Measurements from ENCODE around the gene WDR72. TPM values are rescaled to one million over a fixed set of nuclear protein-coding genes. Genes with fewer than 3 reads are reported as not detected.

The WDR72 gene
- total RNA-seq, 1 donor from 2014 or later: 0.14 TPM

- no peak overlapping the region for H3K4me2 ChIP-seq (ENCODE audit: low read length)
- TF ChIP-seq EZH2 (IDR thresholded peaks at IDR 0.05; ENCODE audit: insufficient read depth, low read length) (no peak), CTCF (IDR thresholded peaks at IDR 0.05; ENCODE audit: insufficient read depth, low read depth, low read length) (no peak)
- no peaks in the 10 kb centered on the region for H3K4me1 ChIP-seq (ENCODE audit: insufficient read depth, low read length)
- DNase-seq (ENCODE audit: low read depth) (no peak), FAIRE-seq (no peak)
- no peaks in the 10 kb centered on the region for H3K79me2 ChIP-seq (ENCODE audit: insufficient read depth, low read length)
- no peak overlapping the region for H3K27ac ChIP-seq (ENCODE audit: low read depth, low read length)
- H3K27me3 ChIP-seq (ENCODE audit: insufficient read depth, low read length): no peaks in the 10 kb centered on the region
- no peaks in the 10 kb centered on the region for H3K36me3 ChIP-seq (ENCODE audit: insufficient read depth, low read length)
- H3K9me3 ChIP-seq (ENCODE audit: insufficient read depth, low read depth, low read length): no peaks in the 10 kb centered on the region
- no peaks in the 10 kb centered on the region for H3K27me3 Mint-ChIP-seq (ENCODE audit: low read depth, unreplicated experiment)
- no peaks in the 10 kb centered on the region for H3K36me3 Mint-ChIP-seq (ENCODE audit: low read depth, unreplicated experiment)
- no peaks in the 10 kb centered on the region for H3K4me1 Mint-ChIP-seq (ENCODE audit: low read depth, unreplicated experiment)
- no peaks in the 10 kb centered on the region for H3K9me3 Mint-ChIP-seq (ENCODE audit: unreplicated experiment)
- H4K20me1 ChIP-seq (ENCODE audit: insufficient read depth, low read length): no peaks in the 10 kb centered on the region
- H3K27ac Mint-ChIP-seq (ENCODE audit: unreplicated experiment): no peak overlapping the region
- H3K4me3 ChIP-seq (ENCODE audit: insufficient read depth, low read depth, low read length): no peak overlapping the region
- H3K4me3 Mint-ChIP-seq (ENCODE audit: unreplicated experiment): no peak overlapping the region
- H3K9ac ChIP-seq (ENCODE audit: low read length): no peak overlapping the region
- no peak overlapping the region for H2AFZ ChIP-seq (ENCODE audit: low read depth, low read length)
These were observed 83.6 kb downstream of the WDR72 start for GRCh38 chr15:53675832-53676231.

DNA sequence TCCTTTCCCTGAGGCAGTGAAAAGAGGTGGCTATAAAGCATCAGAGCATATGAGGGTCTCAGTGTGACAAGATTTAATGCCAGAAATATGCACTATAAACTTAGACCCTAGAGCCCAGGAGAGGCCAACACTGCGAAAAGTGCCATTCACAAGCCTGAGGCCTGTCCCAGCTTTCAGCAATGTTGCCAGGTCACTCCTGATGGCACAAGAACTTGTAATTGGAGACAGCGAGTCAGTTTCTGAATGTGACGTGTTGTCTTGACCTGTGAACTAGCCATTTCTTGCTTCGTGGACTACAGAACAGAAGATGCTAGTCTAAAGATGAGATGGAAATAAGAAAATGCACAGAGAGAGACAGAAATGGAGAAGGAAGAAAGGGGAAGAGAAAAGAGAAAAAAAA lies 87.9 kb downstream of the WDR72 start:
- Mint-ChIP-seq H3K36me3 (ENCODE audit: low read depth, unreplicated experiment) (no peaks in the 10 kb centered on the region), H3K9me3 (ENCODE audit: unreplicated experiment) (no peaks in the 10 kb centered on the region), H3K4me1 (ENCODE audit: low read depth, unreplicated experiment) (no peaks in the 10 kb centered on the region), H3K27me3 (ENCODE audit: low read depth, unreplicated experiment) (no peaks in the 10 kb centered on the region), H3K4me3 (ENCODE audit: unreplicated experiment) (no peak overlapping the region), H3K27ac (ENCODE audit: unreplicated experiment) (no peak overlapping the region)
- Histone ChIP-seq H3K9me3 (ENCODE audit: insufficient read depth, low read depth, low read length) (no peaks in the 10 kb centered on the region), H3K79me2 (ENCODE audit: insufficient read depth, low read length) (no peaks in the 10 kb centered on the region), H3K27ac (ENCODE audit: low read depth, low read length) (no peak overlapping the region), H3K27me3 (ENCODE audit: insufficient read depth, low read length) (no peaks in the 10 kb centered on the region), H4K20me1 (ENCODE audit: insufficient read depth, low read length) (no peaks in the 10 kb centered on the region), H2AFZ (ENCODE audit: low read depth, low read length) (no peak overlapping the region), H3K4me3 (ENCODE audit: insufficient read depth, low read depth, low read length) (no peak overlapping the region), H3K4me2 (ENCODE audit: low read length) (no peak overlapping the region), H3K4me1 (ENCODE audit: insufficient read depth, low read length) (no peaks in the 10 kb centered on the region), H3K9ac (ENCODE audit: low read length) (no peak overlapping the region), H3K36me3 (ENCODE audit: insufficient read depth, low read length) (no peaks in the 10 kb centered on the region)
- TF ChIP-seq EZH2 (IDR thresholded peaks at IDR 0.05; ENCODE audit: insufficient read depth, low read length) (no peak), CTCF (IDR thresholded peaks at IDR 0.05; ENCODE audit: insufficient read depth, low read depth, low read length) (no peak)
- no peak for FAIRE-seq
- DNase-seq (ENCODE audit: low read depth): no peak

- no peak for DNase-seq (ENCODE audit: low read depth)
- Mint-ChIP-seq H3K9me3 (ENCODE audit: unreplicated experiment) (no peaks in the 10 kb centered on the region), H3K36me3 (ENCODE audit: low read depth, unreplicated experiment) (no peaks in the 10 kb centered on the region), H3K27me3 (ENCODE audit: low read depth, unreplicated experiment) (no peaks in the 10 kb centered on the region), H3K4me3 (ENCODE audit: unreplicated experiment) (no peak overlapping the region), H3K4me1 (ENCODE audit: low read depth, unreplicated experiment) (no peaks in the 10 kb centered on the region), H3K27ac (ENCODE audit: unreplicated experiment) (no peak overlapping the region)
- Histone ChIP-seq H3K4me1 (ENCODE audit: insufficient read depth, low read length) (no peaks in the 10 kb centered on the region), H3K9me3 (ENCODE audit: insufficient read depth, low read depth, low read length) (no peaks in the 10 kb centered on the region), H3K9ac (ENCODE audit: low read length) (no peak overlapping the region), H4K20me1 (ENCODE audit: insufficient read depth, low read length) (no peaks in the 10 kb centered on the region), H2AFZ (ENCODE audit: low read depth, low read length) (no peak overlapping the region), H3K4me3 (ENCODE audit: insufficient read depth, low read depth, low read length) (no peak overlapping the region), H3K4me2 (ENCODE audit: low read length) (no peak overlapping the region), H3K27ac (ENCODE audit: low read depth, low read length) (no peak overlapping the region), H3K27me3 (ENCODE audit: insufficient read depth, low read length) (no peaks in the 10 kb centered on the region), H3K36me3 (ENCODE audit: insufficient read depth, low read length) (no peaks in the 10 kb centered on the region), H3K79me2 (ENCODE audit: insufficient read depth, low read length) (no peaks in the 10 kb centered on the region)
- FAIRE-seq: no peak
- TF ChIP-seq CTCF (IDR thresholded peaks at IDR 0.05; ENCODE audit: insufficient read depth, low read depth, low read length) (no peak), EZH2 (IDR thresholded peaks at IDR 0.05; ENCODE audit: insufficient read depth, low read length) (no peak)
These were observed 88.8 kb downstream of the WDR72 start for GRCh38 chr15:53670701-53671100.
